ENCODE measurements around the gene IGFALS. TPM values are rescaled to one million over a fixed set of nuclear protein-coding genes. Genes with fewer than 3 reads are reported as not detected.

The IGFALS gene
- total RNA-seq, 2 donors from 2014 or later, result not detected

- Histone ChIP-seq H3K36me3 (peaks cover 76% of the 10 kb centered on the region), H3K27me3 (no peaks in the 10 kb centered on the region), H3K9me3 (no peaks in the 10 kb centered on the region), H3K27ac (no peak overlapping the region), H3K4me1 (peaks cover 0 to 13% of the 10 kb centered on the region in 2 donors), H3K4me3 (no peak overlapping the region)
- DNase-seq (ENCODE audit: low spot score), result no peak
- TF ChIP-seq CTCF (IDR thresholded peaks at IDR 0.05), result no peak
These were observed 27.3 kb downstream of the IGFALS start for GRCh38 chr16:1766231-1766630.

GRCh38 chr16:1765826-1766225 lies 27.7 kb downstream of the IGFALS start:
- TF ChIP-seq CTCF (IDR thresholded peaks at IDR 0.05), result no peak
- H3K4me3 ChIP-seq, result no peak overlapping the region
- H3K27ac ChIP-seq, result no peak overlapping the region
- DNase-seq (ENCODE audit: low spot score), result no peak
- H3K4me1 ChIP-seq, result peaks cover 0 to 12% of the 10 kb centered on the region in 2 donors
- H3K36me3 ChIP-seq, result peaks cover 80% of the 10 kb centered on the region
- no peaks in the 10 kb centered on the region for H3K9me3 ChIP-seq
- H3K27me3 ChIP-seq, result no peaks in the 10 kb centered on the region

GRCh38 chr16:1764971-1765370 lies 28.5 kb downstream of the IGFALS start:
- no peak overlapping the region for H3K27ac ChIP-seq
- H3K4me3 ChIP-seq, result no peak overlapping the region
- H3K4me1 ChIP-seq, result peaks cover 0 to 3% of the 10 kb centered on the region in 2 donors
- H3K9me3 ChIP-seq, result no peaks in the 10 kb centered on the region
- peaks cover 88% of the 10 kb centered on the region for H3K36me3 ChIP-seq
- no peak for DNase-seq (ENCODE audit: low spot score)
- H3K27me3 ChIP-seq, result no peaks in the 10 kb centered on the region
- no peak for TF ChIP-seq CTCF (IDR thresholded peaks at IDR 0.05)

- no peak overlapping the region for H3K4me3 ChIP-seq
- H3K9me3 ChIP-seq, result no peaks in the 10 kb centered on the region
- DNase-seq (ENCODE audit: low spot score), result no peak
- H3K27me3 ChIP-seq, result no peaks in the 10 kb centered on the region
- H3K36me3 ChIP-seq, result peaks cover 91% of the 10 kb centered on the region
- no peaks in the 10 kb centered on the region for H3K4me1 ChIP-seq
- H3K27ac ChIP-seq, result no peak overlapping the region
- TF ChIP-seq CTCF (IDR thresholded peaks at IDR 0.05), result peak in 1 of 2 donors; percentile 46
These were observed 29.7 kb downstream of the IGFALS start for GRCh38 chr16:1763521-1764511.

- no peak for TF ChIP-seq CTCF (IDR thresholded peaks at IDR 0.05)
- no peak overlapping the region for H3K4me3 ChIP-seq
- no peak for DNase-seq (ENCODE audit: low spot score)
- no peak overlapping the region for H3K27ac ChIP-seq
- H3K4me1 ChIP-seq, result no peaks in the 10 kb centered on the region
- peaks cover 89% of the 10 kb centered on the region for H3K36me3 ChIP-seq
- H3K27me3 ChIP-seq, result no peaks in the 10 kb centered on the region
- no peaks in the 10 kb centered on the region for H3K9me3 ChIP-seq
These were observed 30.5 kb downstream of the IGFALS start for GRCh38 chr16:1762879-1763520.

All from right atrium auricular region (tissue), 2 donors.